IMR-90 (cell line): ENCODE data around the gene OR51E1. TPM values are rescaled to one million over a fixed set of nuclear protein-coding genes. Genes with fewer than 3 reads are reported as not detected.

ENCODE experiments used
- ATAC-seq: fragments of 200-7000 bp; cut with Tn5 transposase; 2 replicates; pipeline ENCODE4 v1.9.1; 2020; ENCODE audit warnings: low read depth, mild to moderate bottlenecking, moderate library complexity
- BruUV-seq: library from RNA; stranded (reverse); fragments of 400-500 nt; replicated peaks from 2 replicates; lab custom pipeline; 2021; lab: Mats Ljungman, UMichigan
- CTCF ChIA-PET: fragments of 300-600 bp; formaldehyde crosslinking; extraction: SDS; loops from one replicate; lab custom pipeline; 2021; ENCODE audit warnings: antibody characterized with exemption; lab: Yijun Ruan, JAX
- POLR2A ChIA-PET: fragments of 300-600 bp; sonication (Branson Sonifier 250); formaldehyde crosslinking; loops from one replicate; lab custom pipeline; 2022; ENCODE audit warnings: antibody characterized with exemption; ENCODE audit not compliant: unreplicated experiment; lab: Charles Lee
- DNase-seq: peaks from one replicate; pipeline ENCODE4 v3.0.0; 2013
- H2AFZ ChIP-seq: replicated peaks from 2 replicates; pipeline ENCODE3; 2013; ENCODE audit warnings: low read length, mild to moderate bottlenecking; ENCODE audit not compliant: poor library complexity
- H2AK5ac ChIP-seq: 2 replicates; pipeline ENCODE4 v1.6.1; 2013; ENCODE audit warnings: low read depth, low read length, inconsistent platforms
- H2AK9ac ChIP-seq: replicated peaks from 2 replicates; pipeline ENCODE3; 2013; ENCODE audit warnings: mild to moderate bottlenecking, low read depth, low read length, moderate library complexity; ENCODE audit not compliant: poor library complexity
- H2BK120ac ChIP-seq: 2 replicates; pipeline ENCODE4 v1.6.1; 2013; ENCODE audit warnings: low read depth, low read length, inconsistent platforms
- H2BK15ac ChIP-seq: 3 replicates; pipeline ENCODE4 v1.6.1; 2013; ENCODE audit warnings: low read depth, low read length, inconsistent platforms
- H2BK20ac ChIP-seq: 2 replicates; pipeline ENCODE4 v1.6.1; 2013; ENCODE audit warnings: low read depth, mild to moderate bottlenecking, inconsistent platforms, low read length, moderate library complexity
- H2BK5ac ChIP-seq: 2 replicates; pipeline ENCODE4 v1.6.1; 2013; ENCODE audit warnings: mild to moderate bottlenecking, low read depth, low read length, inconsistent platforms; ENCODE audit not compliant: poor library complexity, severe bottlenecking
- H3K14ac ChIP-seq: replicated peaks from 2 replicates; pipeline ENCODE4 v1.6.1; 2013; ENCODE audit warnings: low read depth, low read length, inconsistent platforms
- H3K18ac ChIP-seq: 2 replicates; pipeline ENCODE4 v1.6.1; 2013; ENCODE audit warnings: low read depth, low read length, control low read depth
- H3K23ac ChIP-seq: 2 replicates; pipeline ENCODE4 v1.6.1; 2013; ENCODE audit warnings: low read depth, low read length, inconsistent platforms
- H3K27ac ChIP-seq: 2 replicates; pipeline ENCODE4 v1.5.1; 2013; ENCODE audit warnings: mild to moderate bottlenecking, control low read depth, low read length; ENCODE audit not compliant: insufficient read depth
- H3K27me3 ChIP-seq: 2 replicates; pipeline ENCODE4 v1.6.1; 2013; ENCODE audit warnings: low read length; ENCODE audit not compliant: control insufficient read depth, insufficient read depth
- H3K36me3 ChIP-seq: 2 replicates; pipeline ENCODE4 v1.6.1; 2013; ENCODE audit warnings: low read length, mixed read lengths; ENCODE audit not compliant: control insufficient read depth, insufficient read depth
- H3K4ac ChIP-seq: 2 replicates; pipeline ENCODE4 v1.6.1; 2013; ENCODE audit warnings: low read depth, low read length, inconsistent platforms
- H3K4me1 ChIP-seq: 2 replicates; pipeline ENCODE4 v1.6.1; 2013; ENCODE audit warnings: low read length, mixed read lengths; ENCODE audit not compliant: control insufficient read depth, insufficient read depth
- H3K4me2 ChIP-seq: 2 replicates; pipeline ENCODE4 v1.6.1; 2013; ENCODE audit warnings: low read depth, mild to moderate bottlenecking, control low read depth, low read length, moderate library complexity
- H3K4me3 ChIP-seq: 2 replicates; pipeline ENCODE4 v1.5.1; 2013; ENCODE audit warnings: low read depth, mild to moderate bottlenecking, control low read depth, low read length, moderate library complexity; ENCODE audit not compliant: insufficient read depth
- H3K56ac ChIP-seq: 2 replicates; pipeline ENCODE4 v1.6.1; 2013; ENCODE audit warnings: low read length, inconsistent platforms; ENCODE audit not compliant: insufficient read depth; ENCODE audit errors: extremely low read depth
- H3K79me1 ChIP-seq, 2 experiments: 2 replicates each; pipeline ENCODE4 v1.6.1; 2013; ENCODE audit warnings: low read length in 2 of 2, inconsistent platforms in 1 of 2, low read depth in 1 of 2
- H3K9ac ChIP-seq: 2 replicates; pipeline ENCODE4 v1.6.1; 2013; ENCODE audit warnings: low read depth, low read length, control low read depth
- H3K9me1 ChIP-seq: 2 replicates; pipeline ENCODE4 v1.6.1; 2013; ENCODE audit warnings: low read length, inconsistent platforms; ENCODE audit not compliant: insufficient read depth
- H3K9me3 ChIP-seq: 2 replicates; pipeline ENCODE4 v1.6.1; 2013; ENCODE audit warnings: low read length; ENCODE audit not compliant: control insufficient read depth, insufficient read depth
- H4K20me1 ChIP-seq: 2 replicates; pipeline ENCODE4 v1.6.1; 2013; ENCODE audit warnings: low read length, inconsistent platforms; ENCODE audit not compliant: insufficient read depth
- H4K5ac ChIP-seq: 2 replicates; pipeline ENCODE4 v1.6.1; 2013; ENCODE audit warnings: mild to moderate bottlenecking, low read depth, low read length, control low read depth
- H4K8ac ChIP-seq, 2 experiments: 2 replicates each; pipeline ENCODE4 v1.6.1; 2013; ENCODE audit warnings: low read depth in 2 of 2, low read length in 2 of 2, control low read depth in 1 of 2, inconsistent platforms in 1 of 2
- H4K91ac ChIP-seq: 2 replicates; pipeline ENCODE4 v1.6.1; 2013; ENCODE audit warnings: low read depth, low read length, inconsistent platforms; ENCODE audit not compliant: insufficient read depth
- BHLHE40 ChIP-seq: fragments of 150-350 bp; IDR thresholded peaks from 2 replicates; pipeline ENCODE4 v1.6.1; 2016; ENCODE audit warnings: mild to moderate bottlenecking, low read depth, low read length
- CHD1 ChIP-seq: IDR thresholded peaks from 2 replicates; pipeline ENCODE4 v1.6.1; 2012; ENCODE audit warnings: low read depth, low read length, improper control_type of control experiment
- CTCF ChIP-seq: conservative IDR thresholded peaks from 2 replicates; pipeline ENCODE4 v1.5.1; 2012; ENCODE audit warnings: mild to moderate bottlenecking, low read depth, low read length, improper control_type of control experiment
- ELK1 ChIP-seq: fragments of 150-350 bp; IDR thresholded peaks from 2 replicates; pipeline ENCODE4 v1.6.1; 2016; ENCODE audit warnings: low read depth, mild to moderate bottlenecking, low read length, moderate library complexity, borderline replicate concordance
- FOS ChIP-seq: fragments of 150-350 bp; IDR thresholded peaks from 2 replicates; pipeline ENCODE4 v1.6.1; 2016; ENCODE audit warnings: low read depth, low read length
- MXI1 ChIP-seq: IDR thresholded peaks from 2 replicates; pipeline ENCODE4 v1.6.1; 2012; ENCODE audit warnings: low read depth, mild to moderate bottlenecking, low read length, moderate library complexity, borderline replicate concordance
- NFE2L2 ChIP-seq: fragments of 150-350 bp; IDR thresholded peaks from 2 replicates; pipeline ENCODE4 v1.6.1; 2016; ENCODE audit warnings: low read depth, mild to moderate bottlenecking, low read length
- POLR2A ChIP-seq: IDR thresholded peaks from 2 replicates; pipeline ENCODE4 v1.6.1; 2012; ENCODE audit warnings: mild to moderate bottlenecking, low read depth, low read length
- RAD21 ChIP-seq: IDR thresholded peaks from 2 replicates; pipeline ENCODE4 v1.6.1; 2012; ENCODE audit warnings: low read length, improper control_type of control experiment
- RFX5 ChIP-seq: IDR thresholded peaks from 2 replicates; pipeline ENCODE4 v1.8.0; 2012; ENCODE audit warnings: low read depth, mild to moderate bottlenecking, low read length, moderate library complexity
- SMC3 ChIP-seq: fragments of 150-350 bp; IDR thresholded peaks from 2 replicates; pipeline ENCODE4 v1.6.1; 2016; ENCODE audit warnings: low read depth, mild to moderate bottlenecking, antibody characterized with exemption, low read length, moderate library complexity
- USF2 ChIP-seq: fragments of 150-350 bp; IDR thresholded peaks from 2 replicates; pipeline ENCODE4 v1.6.1; 2017; ENCODE audit warnings: mild to moderate bottlenecking, antibody characterized with exemption, low read length, low read depth
- WGBS, 2 experiments: methylation state at CpG; one replicate each; pipeline versions ENCODE4 v1.1.5 to v1.1.7; 2013; ENCODE audit warnings: missing lambda C conversion rate in 2 of 2; ENCODE audit not compliant: insufficient read length in 1 of 2; ENCODE audit errors: extremely low coverage in 2 of 2; 5-methylcytosine and 5-hydroxymethylcytosine counted together
- dilution Hi-C: fragments of 300-500 bp; cut with HindIII; formaldehyde crosslinking; loops from one replicate; pipeline ENCODE4 v1.14.3; 2018; ENCODE audit warnings: low sequenced_read_pairs; ENCODE audit not compliant: unreplicated experiment
- in situ Hi-C: fragments of 300-500 bp; cut with MboI; formaldehyde crosslinking; loops from 3 replicates; pipeline ENCODE4 v1.14.3; 2019; ENCODE audit warnings: low sequenced_read_pairs, inconsistent platforms, mixed read lengths
- intact Hi-C: fragments of 100-400 bp; cut with micrococcal nuclease; formaldehyde crosslinking; loops from 2 replicates; pipeline ENCODE4 v1.10.0; 2022
- polyA plus RNA-seq, 3 experiments: library from polyadenylated mRNA; depleted of rRNA; stranded (reverse); fragments of >200 nt; gene quantifications; 2 replicates each; pipeline ENCODE4 v1.2.3, GENCODE V29; 2012; ENCODE audit warnings: low replicate concordance in 1 of 3
- total RNA-seq: library from RNA; depleted of rRNA; stranded (reverse); fragments of >200 nt; gene quantifications from 2 replicates; pipeline ENCODE4 v1.2.3, GENCODE V29; 2012

Gene OR51E1
- total and polyA plus RNA-seq, 2 of the 4 experiments (the other 2 are of a cell fraction), result 0.02 TPM; not detected in 1

- no peak overlapping the region for H2BK20ac ChIP-seq
Measured at GRCh38 chr11:4644233-4644632, 451 bp downstream of the OR51E1 start.

More at GRCh38 chr11:4644233-4644632, 451 bp downstream of the OR51E1 start:
- Histone ChIP-seq H2BK15ac (no peak overlapping the region), H3K18ac (no peak overlapping the region), H2AK9ac (no peak overlapping the region), H3K56ac (no peak overlapping the region), H3K36me3 (no peaks in the 10 kb centered on the region), H4K91ac (no peak overlapping the region), H4K8ac (no peak overlapping the region), H3K23ac (no peak overlapping the region), H2AFZ (no peak overlapping the region), H3K79me1 (no peaks in the 10 kb centered on the region), H3K27ac (no peak overlapping the region), H3K4me1 (no peaks in the 10 kb centered on the region), H3K4me2 (no peak overlapping the region), H3K4ac (no peak overlapping the region), H4K5ac (no peak overlapping the region), H3K9me1 (no peaks in the 10 kb centered on the region), H3K9ac (no peak overlapping the region), H3K14ac (no peak overlapping the region), H2BK5ac (no peak overlapping the region), H3K27me3 (no peaks in the 10 kb centered on the region), H2BK120ac (no peak overlapping the region), H2AK5ac (no peak overlapping the region), H3K9me3 (no peaks in the 10 kb centered on the region), H3K4me3 (no peak overlapping the region), H4K20me1 (no peaks in the 10 kb centered on the region)
- TF ChIP-seq NFE2L2 (no peak), ELK1 (no peak), POLR2A (no peak), FOS (no peak), BHLHE40 (no peak), USF2 (no peak), CHD1 (no peak), CTCF (no peak), MXI1 (no peak), SMC3 (no peak), RFX5 (no peak), RAD21 (no peak)
- WGBS, 2 experiments, result no CpG with 5 or more reads among the region's 4 CpGs
- no peak for DNase-seq
- dilution Hi-C loops, result no loop called here
- in situ Hi-C loops, result no loop called here
- BruUV-seq, result no TSS peak
- no peak for ATAC-seq
- POLR2A ChIA-PET, result no interaction called here
- CTCF ChIA-PET, result no interaction called here
- intact Hi-C loops, result no loop called here
